Measurements from ENCODE around the gene PFKFB2. TPM values are rescaled to one million over a fixed set of nuclear protein-coding genes. Genes with fewer than 3 reads are reported as not detected.
"Not testable (repeated sequence)": the region's sequence is repeated elsewhere in the genome, so short reads cannot be mapped to it uniquely, and the experiment has no call there.

PFKFB2 gene
- polyA plus RNA-seq, 3 donors: 14.0 to 23.3 (median 20.6) TPM

- no peak for DNase-seq
Observed at GRCh38 chr1:207035877-207036551, 17.1 kb upstream of the PFKFB2 start.

GRCh38 chr1:207036865-207037264 lies 16.2 kb upstream of the PFKFB2 start:
- DNase-seq: no peak

GRCh38 chr1:207039380-207040180 lies 13.5 kb upstream of the PFKFB2 start:
- no peak for DNase-seq

DNA sequence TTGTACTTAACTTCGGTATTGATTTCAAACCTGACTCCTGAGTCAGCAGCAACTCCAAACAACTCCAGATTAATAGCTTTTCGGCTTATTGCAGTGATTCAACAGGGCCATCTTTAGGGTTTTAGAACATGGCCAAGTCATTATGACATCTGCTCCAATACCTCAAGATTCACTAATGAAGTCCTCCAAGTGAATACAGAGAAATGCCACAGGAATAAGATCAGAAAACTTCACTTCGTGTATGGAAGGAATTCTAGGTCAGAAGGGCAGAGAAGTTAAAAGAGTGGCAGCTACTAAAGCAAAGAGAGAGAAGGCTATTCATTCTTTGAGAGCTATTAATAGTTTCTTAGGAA lies 12.9 kb upstream of the PFKFB2 start:
- DNase-seq: no peak

GRCh38 chr1:207041397-207041796 lies 11.7 kb upstream of the PFKFB2 start:
- DNase-seq: not testable (repeated sequence)

DNA sequence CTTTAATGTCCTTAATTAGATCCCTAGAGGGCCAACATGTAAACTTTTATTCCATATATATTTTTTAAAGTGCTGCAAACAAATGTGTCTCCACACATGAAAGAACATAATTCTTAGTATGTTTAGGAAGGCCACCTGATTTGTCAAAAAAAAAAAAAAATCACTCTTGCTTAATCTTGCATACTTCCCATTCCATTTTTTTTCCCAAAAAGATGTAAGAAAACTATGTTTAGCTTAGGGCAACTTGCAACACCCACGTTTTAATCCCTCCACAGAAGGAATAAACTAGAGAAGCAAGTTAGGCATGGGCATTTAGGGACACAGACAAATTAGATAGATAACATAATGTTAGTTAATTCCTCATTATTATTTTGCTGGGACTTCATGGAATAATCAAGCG lies 7.6 kb upstream of the PFKFB2 start:
- DNase-seq: no peak

DNA sequence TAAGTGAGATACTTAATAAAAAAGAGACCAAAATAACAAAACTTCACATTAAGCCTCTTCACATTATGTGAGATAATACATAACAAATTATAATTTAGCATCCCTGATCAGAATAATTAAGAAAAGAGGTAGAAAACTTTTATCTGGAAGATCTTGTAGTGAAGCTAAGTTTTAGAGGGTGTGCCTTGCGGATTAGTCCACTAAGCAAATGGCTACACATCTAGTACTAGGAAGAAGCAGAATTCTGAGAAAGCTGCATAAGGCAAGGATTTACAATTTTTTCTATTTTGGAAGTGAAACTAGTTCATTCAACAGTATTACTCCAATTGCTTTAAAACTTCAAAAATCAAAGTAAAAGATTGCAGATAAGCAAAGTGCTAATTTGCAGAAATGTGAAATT lies 5.6 kb upstream of the PFKFB2 start:
- DNase-seq: no peak

GRCh38 chr1:207048041-207048440 lies 5.0 kb upstream of the PFKFB2 start:
- no peak for DNase-seq

DNA sequence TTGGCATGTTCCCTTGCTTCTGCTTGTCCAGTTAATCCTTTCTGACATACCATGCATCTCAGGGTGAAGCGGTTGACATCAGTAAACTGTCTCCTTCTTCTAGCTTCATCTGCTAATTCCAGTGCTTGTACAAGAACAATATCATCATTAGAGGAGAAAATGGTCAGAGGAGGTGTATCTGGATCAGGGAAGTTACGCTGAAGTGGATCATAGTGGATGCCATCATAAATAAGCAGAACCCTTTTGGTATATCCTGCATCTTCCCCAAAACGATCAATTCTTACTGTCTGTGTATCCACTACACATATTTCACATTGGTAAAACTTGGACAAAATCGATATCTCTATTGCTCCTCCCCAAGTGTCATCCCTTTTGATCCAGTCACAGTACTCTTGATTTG lies 4.0 kb upstream of the PFKFB2 start:
- DNase-seq: no peak

DNA sequence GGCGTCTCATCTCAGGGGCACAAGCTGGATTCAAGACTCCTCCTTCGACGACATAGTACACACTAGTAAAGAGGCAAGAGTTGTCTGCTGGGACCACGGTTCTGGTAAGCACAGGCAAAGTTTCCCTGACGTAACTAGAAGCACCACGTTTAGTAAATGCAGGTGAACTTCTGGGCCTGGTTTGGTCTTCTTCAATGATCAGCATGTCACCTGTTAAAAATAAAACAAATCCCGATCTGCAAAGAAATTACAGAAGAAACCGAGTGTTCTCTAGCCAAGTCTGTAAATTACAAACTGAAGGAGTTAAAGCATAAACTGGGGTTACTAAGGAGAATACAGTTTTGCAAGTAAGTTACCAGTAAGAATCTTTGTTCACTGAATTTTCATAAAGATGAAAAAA lies 3.6 kb upstream of the PFKFB2 start:
- no peak for DNase-seq

DNA sequence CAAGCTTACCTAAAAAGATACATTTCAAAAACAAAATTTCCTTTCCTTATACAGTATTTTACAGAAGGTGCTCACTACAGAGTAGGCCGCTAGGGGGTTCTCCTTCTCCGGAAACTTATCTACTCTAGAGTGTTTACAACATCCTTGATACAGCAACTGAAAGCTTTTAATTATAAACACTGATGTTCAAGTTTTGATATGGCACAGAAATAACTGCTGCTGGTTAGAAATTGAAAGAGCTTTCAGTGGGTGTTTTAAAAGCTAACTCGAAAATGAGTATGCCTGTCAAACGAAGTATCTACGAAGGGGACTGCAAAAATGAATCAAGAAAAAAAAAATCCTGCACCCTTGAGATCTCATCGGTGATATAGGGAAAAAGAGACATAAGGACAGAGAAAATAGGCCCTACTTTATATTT lies 3.1 kb upstream of the PFKFB2 start:
- no peak for DNase-seq

GRCh38 chr1:207050480-207051190 lies 2.4 kb upstream of the PFKFB2 start:
- peak; percentile 95 for DNase-seq

DNA sequence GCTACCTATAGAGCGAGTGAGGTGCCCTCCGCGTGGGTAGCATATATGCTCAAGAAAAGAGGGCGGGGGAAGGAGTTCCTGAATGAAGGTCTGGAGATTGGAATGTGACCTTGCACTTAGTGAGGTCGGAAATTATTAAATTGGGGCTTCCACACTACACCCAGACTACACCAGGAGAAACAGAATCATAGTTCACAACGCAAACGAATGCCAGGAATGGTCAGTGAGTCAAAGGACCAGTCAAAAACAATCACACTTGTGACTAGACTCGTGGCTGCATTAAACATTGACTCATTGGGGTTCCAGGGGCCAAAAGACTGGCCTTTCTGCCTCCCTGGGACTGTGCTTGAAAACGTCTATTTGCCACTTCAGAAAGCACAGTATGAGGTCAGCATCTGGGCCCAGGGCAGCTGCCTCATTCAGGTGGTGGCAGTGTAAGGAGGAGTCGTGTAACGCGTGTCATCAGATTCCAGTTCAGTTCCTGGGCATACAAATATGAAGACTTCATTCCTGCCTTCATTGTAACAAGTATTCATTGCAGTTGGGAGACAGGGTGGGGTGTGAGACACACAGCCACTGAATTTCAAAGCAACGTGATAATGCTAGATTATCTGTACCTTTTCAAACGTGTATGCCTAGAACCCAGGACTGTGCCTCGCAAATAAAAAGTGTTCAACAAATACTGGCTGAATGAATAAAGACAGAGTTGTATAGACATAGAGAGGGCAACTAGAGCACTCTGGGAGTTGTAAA lies 1.7 kb upstream of the PFKFB2 start, which contains the start of gene YOD1:
YOD1 (minus strand) TSS at position 18 of the 753 bp plus-strand sequence. CDS start 178 bp downstream, outside the sequence.
- DNase-seq: no peak

GRCh38 chr1:207054491-207054890 lies 1.4 kb downstream of the PFKFB2 start:
- no peak for DNase-seq

DNA sequence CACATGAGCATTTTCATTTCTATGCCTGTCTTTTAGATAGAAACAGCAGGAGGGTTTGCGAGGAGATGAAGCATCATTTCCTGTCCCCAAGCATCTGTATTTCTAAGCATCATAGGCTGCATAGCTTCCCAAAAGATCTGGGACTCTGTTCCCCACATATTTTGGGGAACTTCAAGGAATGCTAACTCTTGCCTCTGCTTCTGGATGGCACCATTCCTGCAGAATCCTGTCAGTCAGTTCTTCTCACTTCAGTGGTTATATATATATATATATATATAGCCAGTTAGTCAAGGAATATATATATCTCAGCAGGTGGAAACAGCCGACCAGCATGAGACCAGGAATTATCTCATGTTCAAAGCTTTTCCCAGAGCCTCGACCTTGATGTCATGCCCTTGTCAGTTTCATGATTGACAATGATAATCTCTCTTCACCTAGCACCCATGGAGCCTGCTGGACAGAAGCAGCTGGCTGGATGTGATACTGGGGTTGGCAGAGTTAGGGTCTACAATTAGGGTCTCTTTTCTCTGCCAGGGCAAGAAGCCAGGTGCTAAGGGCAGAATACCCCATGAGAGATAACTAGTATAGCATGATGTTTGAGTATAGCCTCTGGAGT lies 2.4 kb downstream of the PFKFB2 start:
- DNase-seq: no peak

GRCh38 chr1:207056673-207057072 lies 3.6 kb downstream of the PFKFB2 start:
- DNase-seq: no peak

DNA sequence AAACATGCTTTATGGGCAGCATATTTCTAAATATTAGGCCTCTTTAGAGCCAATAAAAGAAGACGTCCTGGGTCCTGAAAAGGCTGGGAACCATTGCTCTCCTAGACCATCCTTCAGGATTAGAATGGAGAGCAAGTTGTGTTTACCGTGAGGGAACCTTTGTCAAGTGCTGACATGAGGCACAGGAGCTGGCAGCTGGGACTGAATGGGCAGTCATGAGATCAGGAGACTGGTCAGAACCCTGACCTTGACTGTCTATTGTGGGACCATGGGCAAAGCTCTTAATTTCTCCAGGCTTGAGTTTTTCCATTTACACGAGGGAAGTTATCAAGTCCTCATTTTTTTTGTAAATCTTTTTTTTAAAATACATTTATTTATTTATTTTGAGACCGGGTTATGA lies 5.2 kb downstream of the PFKFB2 start:
- DNase-seq: no peak

- no peak for DNase-seq
Observed at GRCh38 chr1:207058878-207059867, 6.1 kb downstream of the PFKFB2 start.

GRCh38 chr1:207059881-207060280 lies 6.8 kb downstream of the PFKFB2 start:
- no peak for DNase-seq

GRCh38 chr1:207060596-207060995 lies 7.5 kb downstream of the PFKFB2 start:
- no peak for DNase-seq

Data from renal pelvis (tissue), 4 donors.